NCI-H524 (cell line): Measurements from ENCODE around the gene PHPT1.
"Not testable (repeated sequence)": the region's sequence is repeated elsewhere in the genome, so short reads cannot be mapped to it uniquely, and the experiment has no call there.

ENCODE experiments used
- DNase-seq, 2 experiments: peaks; one replicate each; lab custom pipeline; 2025; lab: John Stamatoyannopoulos, UW

PHPT1 gene

GRCh38 chr9:136837146-136837855 is 11.9 kb upstream of the PHPT1 start:
- DNase-seq: no peak

GRCh38 chr9:136837856-136838277 is 11.3 kb upstream of the PHPT1 start:
- DNase-seq: not testable (repeated sequence)

- no peak for DNase-seq
Measured at GRCh38 chr9:136838314-136839228, 10.6 kb upstream of the PHPT1 start.

GRCh38 chr9:136839229-136840139 is 9.7 kb upstream of the PHPT1 start:
- DNase-seq: no peak

GRCh38 chr9:136840140-136840876 is 8.9 kb upstream of the PHPT1 start:
- no peak for DNase-seq

- DNase-seq: peak; percentile 94 to 95
Measured at GRCh38 chr9:136840877-136841645, 8.1 kb upstream of the PHPT1 start.

- peak; percentile 75 to 78 for DNase-seq
Measured at GRCh38 chr9:136841646-136842379, 7.4 kb upstream of the PHPT1 start.

GRCh38 chr9:136842380-136842948 is 6.7 kb upstream of the PHPT1 start, which contains the start of gene AJM1:
AJM1 (plus strand) TSS chr9:136842478; CDS start chr9:136844415, 1,937 bp downstream.
- peak; percentile 75 to 80 for DNase-seq

- not testable (repeated sequence) for DNase-seq
Measured at GRCh38 chr9:136843159-136843800, 5.9 kb upstream of the PHPT1 start.

- DNase-seq: peak in 1 of 2 experiments; percentile 48
Measured at GRCh38 chr9:136843801-136844740, 5.1 kb upstream of the PHPT1 start.

GRCh38 chr9:136844761-136845464 is 4.3 kb upstream of the PHPT1 start:
- DNase-seq: peak in 1 of 2 experiments; percentile 31

GRCh38 chr9:136845465-136846260 is 3.5 kb upstream of the PHPT1 start:
- DNase-seq: no peak

- DNase-seq: no peak
Measured at GRCh38 chr9:136846376-136847087, 2.7 kb upstream of the PHPT1 start.

- peak in 1 of 2 experiments; percentile 62 for DNase-seq
Measured at GRCh38 chr9:136847088-136847825, 2.0 kb upstream of the PHPT1 start.
